ENCODE measurements around the gene APBB2. TPM values are rescaled to one million over a fixed set of nuclear protein-coding genes. Genes with fewer than 3 reads are reported as not detected.

APBB2 gene
- total and polyA plus RNA-seq, 2 of the 8 experiments (the other 6 are each of a cell fraction or from before 2014, with no cell fraction given) = 58.7 to 59.4 TPM

DNA sequence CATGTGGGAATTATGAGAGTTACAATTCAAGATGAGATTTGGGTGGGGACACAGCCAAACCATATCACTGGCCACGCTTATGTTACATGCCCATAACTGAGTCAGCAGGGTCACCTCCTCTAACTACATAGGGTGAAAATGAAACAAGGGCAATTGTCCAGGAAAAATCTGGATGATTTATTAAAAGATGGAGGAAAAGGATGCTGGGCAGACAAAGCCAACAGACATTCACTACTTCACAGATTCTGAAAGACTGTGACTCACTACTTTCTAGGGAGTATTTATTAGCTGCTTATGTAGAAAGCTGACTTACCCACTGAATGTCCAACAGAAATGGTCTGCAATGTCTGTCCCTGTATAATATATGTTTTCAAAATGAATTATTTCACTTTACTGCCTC lies 72.4 kb downstream of the APBB2 start:
- Histone ChIP-seq H3K79me2 (ENCODE audit: control insufficient read depth in 1 of 2, insufficient read depth in 2 of 2, low read length in 2 of 2) (peaks cover 0 to 14% of the 10 kb centered on the region in 2 experiments; a peak in 2 of 4 replicates), H3K56ac (replicated peaks; ENCODE audit: insufficient read length, low read depth, low read length) (no peak overlapping the region), H2BK120ac (replicated peaks; ENCODE audit: low read depth, low read length) (no peak overlapping the region), H2BK5ac (ENCODE audit: low read depth, low read length) (no peak overlapping the region), H3K23ac (ENCODE audit: insufficient read length) (no peak overlapping the region), H2BK15ac (ENCODE audit: low read length) (no peak overlapping the region), H4K8ac (ENCODE audit: extremely low read depth, insufficient read depth, low read length) (no peak overlapping the region), H4K5ac (ENCODE audit: insufficient read length, low read depth, low read length) (no peak overlapping the region), H3K4me2 (ENCODE audit: insufficient read depth in 1 of 2, low read depth in 2 of 2, low read length in 2 of 2) (no peak overlapping the region), H2BK20ac (ENCODE audit: low read length) (no peak overlapping the region), H3K27ac (ENCODE audit: low read depth, low read length) (no peak overlapping the region), H3K27me3 (replicated peaks in 1 of 4; ENCODE audit: control insufficient read depth in 3 of 4, extremely low read depth in 1 of 4, insufficient read depth in 3 of 4, low read length in 3 of 4) (no peaks in the 10 kb centered on the region), H3K9ac (replicated peaks in 1 of 4; ENCODE audit: extremely low read depth in 1 of 4, low read depth in 3 of 4, low read length in 3 of 4) (no peak overlapping the region), H3K9me3 (ENCODE audit: insufficient read depth in 2 of 2, low read depth in 1 of 2, low read length in 1 of 2) (no peaks in the 10 kb centered on the region), H3K23me2 (ENCODE audit: low read depth, low read length) (no peaks in the 10 kb centered on the region), H2AFZ (ENCODE audit: low read length) (no peak overlapping the region), H3K4me1 (replicated peaks in 1 of 4; ENCODE audit: control insufficient read depth in 3 of 4, insufficient read depth in 4 of 4, low read length in 3 of 4) (peaks cover 2 to 8% (median 6%) of the 10 kb centered on the region in 4 experiments; a peak in 4 of 7 replicates), H4K20me1 (replicated peaks in 1 of 2; ENCODE audit: control insufficient read depth in 1 of 2, insufficient read depth in 2 of 2, low read length in 2 of 2) (no peaks in the 10 kb centered on the region), H3K14ac (ENCODE audit: insufficient read length) (no peak overlapping the region), H3K18ac (ENCODE audit: extremely low read depth, low read length) (no peak overlapping the region), H3K4me3 (ENCODE audit: extremely low read depth in 1 of 4, insufficient read depth in 2 of 4, low read depth in 3 of 4, low read length in 4 of 4) (no peak overlapping the region), H2AK5ac (ENCODE audit: low read depth, low read length) (no peak overlapping the region), H3K4ac (replicated peaks; ENCODE audit: insufficient read length, low read depth, low read length) (no peak overlapping the region), H3K36me3 (ENCODE audit: control insufficient read depth in 2 of 4, insufficient read depth in 4 of 4, low read length in 3 of 4) (peaks cover 0 to 3% (median 0%) of the 10 kb centered on the region in 4 experiments; a peak in 2 of 8 replicates), H3K79me1 (ENCODE audit: low read depth, low read length) (peaks cover 3% of the 10 kb centered on the region; the same call in 1 of the 2 replicates), H4K91ac (replicated peaks; ENCODE audit: insufficient read length, low read length) (no peak overlapping the region), H2BK12ac (ENCODE audit: low read depth, low read length) (no peak overlapping the region)
- FAIRE-seq = no peak
- TF ChIP-seq TAF7 (optimal IDR thresholded peaks at IDR 0.05; ENCODE audit: borderline replicate concordance, low read depth, low read length) = no peak
- TF ChIP-seq GTF2F1 (IDR thresholded peaks at IDR 0.05; ENCODE audit: borderline replicate concordance, low read depth, low read length) = no peak
- TF ChIP-seq NANOG (IDR thresholded peaks at IDR 0.05; ENCODE audit: insufficient read depth, low read depth, low read length, poor library complexity, severe bottlenecking) = no peak
- TF ChIP-seq RXRA (IDR thresholded peaks at IDR 0.05; ENCODE audit: insufficient read depth, low read depth, low read length) = no peak
- TF ChIP-seq, protein P1, sequence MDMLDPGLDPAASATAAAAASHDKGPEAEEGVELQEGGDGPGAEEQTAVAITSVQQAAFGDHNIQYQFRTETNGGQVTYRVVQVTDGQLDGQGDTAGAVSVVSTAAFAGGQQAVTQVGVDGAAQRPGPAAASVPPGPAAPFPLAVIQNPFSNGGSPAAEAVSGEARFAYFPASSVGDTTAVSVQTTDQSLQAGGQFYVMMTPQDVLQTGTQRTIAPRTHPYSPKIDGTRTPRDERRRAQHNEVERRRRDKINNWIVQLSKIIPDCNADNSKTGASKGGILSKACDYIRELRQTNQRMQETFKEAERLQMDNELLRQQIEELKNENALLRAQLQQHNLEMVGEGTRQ (IDR thresholded peaks at IDR 0.05; ENCODE audit: low read length) = no peak
- 93% methylated on average over 1 of the region's 1 CpG; no CpG with 5 or more reads in 1 of the 2 experiments for WGBS, 2 experiments (ENCODE audit: extremely low coverage in 1 of 2, insufficient coverage in 1 of 2, insufficient read length in 1 of 2, insufficient replicate concordance in 2 of 2, low coverage in 1 of 2, low lambda C conversion rate in 2 of 2, missing lambda C conversion rate in 1 of 2)
- DNase-seq (ENCODE audit: low read depth in 1 of 2, low spot score in 2 of 2) = no peak
- ChIA-PET POLR2A (ENCODE audit: partially characterized antibody) (no interaction called here), CTCF (ENCODE audit: partially characterized antibody) (no interaction called here)

Measured in H1 (cell line).